OCI-LY7 (cell line): Measurements from ENCODE around the gene DNAJC11.

Experiments used
- CTCF ChIP-seq: fragments of 200-600 bp; sonication (generic); conservative IDR thresholded peaks from 2 replicates; pipeline ENCODE4 v1.5.1; 2014; ENCODE audit warnings: mild to moderate bottlenecking, antibody characterized with exemption, low read length, moderate library complexity, mixed read lengths
- EZH2phosphoT487 ChIP-seq: fragments of 200-600 bp; sonication (generic); IDR thresholded peaks from 2 replicates; pipeline ENCODE4 v1.6.1; 2018; ENCODE audit warnings: low read depth, borderline replicate concordance, mild to moderate bottlenecking, mixed run types, antibody characterized with exemption, low read length, moderate library complexity, mixed read lengths

- TF ChIP-seq CTCF (no peak), EZH2phosphoT487 (no peak)
Observed at GRCh38 chr1:6591222-6591621, 110.4 kb downstream of the DNAJC11 start.
